Cardiac muscle cell (in vitro differentiated cells and primary cell): Measurements from ENCODE around the gene OR10G8. TPM values are rescaled to one million over a fixed set of nuclear protein-coding genes. Genes with fewer than 3 reads are reported as not detected.

Experiments used
- DNase-seq, 2 donors: peaks; one replicate each; pipeline versions ENCODE4 v3.0.0 to v3.0.0-alpha.2; 2010 to 2017; ENCODE audit warnings: low read depth in 1 of 2, low spot score in 1 of 2
- H3K27ac ChIP-seq: fragments of 200-600 bp; sonication (generic); 2 replicates; pipeline ENCODE4 v1.5.1; 2016
- H3K27me3 ChIP-seq: fragments of 200-600 bp; sonication (generic); 2 replicates; pipeline ENCODE4 v1.6.0; 2016; ENCODE audit warnings: control low read depth
- H3K36me3 ChIP-seq: fragments of 200-600 bp; sonication (generic); 2 replicates; pipeline ENCODE4 v1.5.1; 2016; ENCODE audit warnings: control low read depth
- H3K4me1 ChIP-seq: fragments of 200-600 bp; sonication (generic); 2 replicates; pipeline ENCODE4 v1.8.1; 2017; ENCODE audit warnings: low read depth, mild to moderate bottlenecking, mixed run types
- H3K4me3 ChIP-seq: fragments of 200-600 bp; sonication (generic); 2 replicates; pipeline ENCODE4 v1.5.1; 2016; ENCODE audit warnings: mild to moderate bottlenecking
- H3K9me3 ChIP-seq: fragments of 200-600 bp; sonication (generic); 2 replicates; pipeline ENCODE4 v1.5.1; 2017; ENCODE audit warnings: low read depth, mild to moderate bottlenecking, control low read depth
- polyA plus RNA-seq: library from polyadenylated mRNA; unstranded; fragments of >200 nt; fragmentation: Nextera tagmentation; extraction: Ambion mirVana; gene quantifications from 2 replicates; pipeline ENCODE4 v1.2.1, GENCODE V29; 2016
- total RNA-seq: library from RNA; depleted of rRNA; stranded (reverse); fragments of >200 nt; gene quantifications from 2 replicates; pipeline ENCODE4 v1.2.3, GENCODE V29; 2016
- TF ChIP-seq, protein P1 (sequence below): IDR thresholded peaks from 2 replicates; pipeline ENCODE4 v1.5.1; 2012; ENCODE audit warnings: low read depth, mild to moderate bottlenecking, low read length

OR10G8 gene
- total and polyA plus RNA-seq, 2 experiments from 2014 or later, result not detected

DNA sequence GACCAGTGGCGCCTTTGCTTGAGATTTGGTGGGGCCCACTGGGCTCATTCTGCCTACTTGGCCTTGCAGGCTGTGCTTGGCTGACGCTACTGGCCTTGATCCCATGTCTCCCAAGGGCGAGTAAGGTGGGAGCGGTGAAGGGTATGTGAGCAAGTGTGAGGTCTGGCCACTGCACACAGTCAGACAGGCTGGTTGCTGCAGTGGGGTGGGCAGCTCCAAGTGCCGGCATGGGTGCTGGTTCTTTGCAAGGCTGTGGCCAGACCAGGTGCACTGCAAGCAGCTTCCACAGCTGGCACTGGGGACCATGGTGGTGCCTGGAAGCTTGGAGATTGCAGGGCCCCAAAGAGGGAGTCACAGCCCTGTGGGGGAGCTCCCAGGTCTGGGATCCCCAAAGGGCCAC is 48.0 kb downstream of the OR10G8 start:
- Histone ChIP-seq H3K9me3 (no peaks in the 10 kb centered on the region), H3K27ac (no peak overlapping the region), H3K4me3 (no peak overlapping the region), H3K27me3 (no peaks in the 10 kb centered on the region), H3K4me1 (no peaks in the 10 kb centered on the region), H3K36me3 (no peaks in the 10 kb centered on the region)
- DNase-seq, result no peak
- TF ChIP-seq, protein P1, sequence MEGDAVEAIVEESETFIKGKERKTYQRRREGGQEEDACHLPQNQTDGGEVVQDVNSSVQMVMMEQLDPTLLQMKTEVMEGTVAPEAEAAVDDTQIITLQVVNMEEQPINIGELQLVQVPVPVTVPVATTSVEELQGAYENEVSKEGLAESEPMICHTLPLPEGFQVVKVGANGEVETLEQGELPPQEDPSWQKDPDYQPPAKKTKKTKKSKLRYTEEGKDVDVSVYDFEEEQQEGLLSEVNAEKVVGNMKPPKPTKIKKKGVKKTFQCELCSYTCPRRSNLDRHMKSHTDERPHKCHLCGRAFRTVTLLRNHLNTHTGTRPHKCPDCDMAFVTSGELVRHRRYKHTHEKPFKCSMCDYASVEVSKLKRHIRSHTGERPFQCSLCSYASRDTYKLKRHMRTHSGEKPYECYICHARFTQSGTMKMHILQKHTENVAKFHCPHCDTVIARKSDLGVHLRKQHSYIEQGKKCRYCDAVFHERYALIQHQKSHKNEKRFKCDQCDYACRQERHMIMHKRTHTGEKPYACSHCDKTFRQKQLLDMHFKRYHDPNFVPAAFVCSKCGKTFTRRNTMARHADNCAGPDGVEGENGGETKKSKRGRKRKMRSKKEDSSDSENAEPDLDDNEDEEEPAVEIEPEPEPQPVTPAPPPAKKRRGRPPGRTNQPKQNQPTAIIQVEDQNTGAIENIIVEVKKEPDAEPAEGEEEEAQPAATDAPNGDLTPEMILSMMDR, result no peak

DNA sequence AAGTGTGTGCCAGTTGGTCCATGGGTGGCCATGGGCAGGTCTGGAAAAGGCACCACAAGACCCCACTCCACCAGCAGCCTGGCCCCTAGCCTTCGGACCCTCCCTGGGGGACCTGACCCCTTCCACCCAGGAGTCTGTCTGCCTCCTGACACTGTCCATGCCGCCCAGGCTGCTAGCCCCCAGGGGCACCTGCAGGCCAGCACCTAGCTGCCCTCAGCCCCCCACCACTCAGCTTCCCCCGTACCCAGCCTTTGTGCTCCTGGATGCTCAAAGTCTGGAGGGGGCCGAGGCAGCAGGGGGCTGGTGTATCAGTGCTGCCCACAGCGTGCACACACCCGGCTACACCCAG is 48.9 kb downstream of the OR10G8 start:
- no peaks in the 10 kb centered on the region for H3K9me3 ChIP-seq
- H3K27me3 ChIP-seq, result no peaks in the 10 kb centered on the region
- TF ChIP-seq, protein P1, result no peak
- H3K36me3 ChIP-seq, result no peaks in the 10 kb centered on the region
- no peak for DNase-seq
- H3K27ac ChIP-seq, result no peak overlapping the region
- no peak overlapping the region for H3K4me3 ChIP-seq
- no peaks in the 10 kb centered on the region for H3K4me1 ChIP-seq

DNA sequence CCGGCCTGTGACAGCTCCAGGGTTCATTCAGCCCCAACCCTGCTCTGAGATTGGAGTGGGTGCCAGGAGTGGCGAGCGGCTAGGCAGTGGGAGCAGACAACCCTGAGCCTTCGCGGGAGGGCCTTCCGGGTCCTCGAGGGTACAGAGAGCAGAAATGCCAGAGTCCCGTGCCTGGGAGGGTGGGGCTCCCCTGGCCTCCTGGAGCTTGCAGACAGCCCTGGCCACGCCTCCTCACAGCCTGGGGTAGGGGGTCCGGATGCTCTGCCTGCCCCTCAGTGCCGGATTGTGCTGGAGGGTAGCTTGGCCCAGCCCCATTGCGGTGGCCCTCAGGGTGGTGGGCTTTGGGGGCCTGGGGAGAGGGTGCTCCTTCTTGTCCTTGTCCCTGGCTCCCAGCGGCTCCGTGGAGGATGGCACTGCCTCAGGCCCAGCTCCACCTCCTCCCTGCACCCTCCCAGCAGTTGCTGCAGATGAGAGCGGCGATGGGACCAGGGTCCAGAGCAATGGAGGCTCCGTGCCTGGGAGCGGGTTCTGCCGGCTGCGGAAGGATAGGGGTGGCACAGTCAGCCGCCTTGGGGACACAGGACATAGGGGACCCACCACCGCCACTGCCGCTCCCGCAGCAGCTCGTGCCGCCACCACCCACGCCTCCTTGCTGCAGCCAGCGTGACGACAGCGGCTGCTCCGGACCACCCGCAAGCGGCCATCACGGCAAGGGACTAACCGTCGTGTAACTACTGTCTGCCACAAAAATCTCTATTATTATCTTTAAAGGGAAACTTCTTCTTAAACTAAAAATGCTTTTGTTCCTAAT is 49.4 kb downstream of the OR10G8 start:
- Histone ChIP-seq H3K4me1 (no peaks in the 10 kb centered on the region), H3K36me3 (no peaks in the 10 kb centered on the region), H3K27ac (no peak overlapping the region), H3K27me3 (no peaks in the 10 kb centered on the region), H3K9me3 (no peaks in the 10 kb centered on the region), H3K4me3 (no peak overlapping the region)
- TF ChIP-seq, protein P1, result no peak
- DNase-seq, result peak in 1 of 2 donors; percentile 10

DNA sequence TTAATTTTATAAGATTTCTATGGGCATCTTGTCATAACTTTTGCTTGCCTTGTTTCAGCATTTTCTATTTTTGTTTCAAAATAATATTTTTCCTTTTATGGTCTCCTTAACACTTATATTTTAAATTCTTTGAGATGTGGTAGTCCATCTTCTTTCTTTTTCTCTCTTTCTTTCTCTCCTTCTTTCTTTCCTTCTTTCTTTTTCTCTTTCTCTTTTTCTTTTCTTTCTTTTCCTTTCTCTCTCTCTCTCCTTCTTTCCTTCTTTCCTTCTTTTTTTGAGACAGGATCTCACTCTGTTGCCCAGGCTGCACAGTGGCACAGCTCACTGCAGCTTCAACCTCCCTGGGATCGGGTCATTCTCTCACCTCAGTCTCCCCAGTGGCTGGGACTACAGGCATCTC is 50.7 kb downstream of the OR10G8 start:
- H3K4me3 ChIP-seq, result no peak overlapping the region
- TF ChIP-seq, protein P1, result no peak
- H3K9me3 ChIP-seq, result no peaks in the 10 kb centered on the region
- H3K36me3 ChIP-seq, result no peaks in the 10 kb centered on the region
- DNase-seq, result no peak
- H3K4me1 ChIP-seq, result no peaks in the 10 kb centered on the region
- no peaks in the 10 kb centered on the region for H3K27me3 ChIP-seq
- H3K27ac ChIP-seq, result no peak overlapping the region

DNA sequence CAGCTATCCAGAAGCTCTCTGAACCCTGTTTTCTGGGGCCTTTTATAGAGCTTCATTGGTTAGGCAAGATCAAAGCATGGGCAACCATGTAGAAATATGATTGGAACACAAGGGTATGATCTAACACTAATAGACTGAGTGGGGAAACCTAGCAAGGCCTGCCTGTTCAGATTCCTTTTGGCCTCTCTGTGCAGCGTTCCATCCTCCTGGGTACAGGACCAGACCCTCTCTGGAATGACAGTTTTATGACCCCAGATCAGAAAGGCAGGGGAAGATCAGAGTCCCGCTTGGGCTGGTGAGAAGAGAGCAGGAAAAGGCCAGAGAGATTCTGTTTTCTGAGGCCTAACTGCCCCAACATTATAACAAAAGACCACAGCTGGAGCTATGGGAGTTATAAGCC is 52.0 kb downstream of the OR10G8 start:
- no peaks in the 10 kb centered on the region for H3K36me3 ChIP-seq
- TF ChIP-seq, protein P1, result no peak
- no peaks in the 10 kb centered on the region for H3K4me1 ChIP-seq
- H3K9me3 ChIP-seq, result no peaks in the 10 kb centered on the region
- no peak for DNase-seq
- no peak overlapping the region for H3K4me3 ChIP-seq
- no peak overlapping the region for H3K27ac ChIP-seq
- no peaks in the 10 kb centered on the region for H3K27me3 ChIP-seq
